Endodermal cell (in vitro differentiated cells): ENCODE results near the gene MLN. TPM values are rescaled to one million over a fixed set of nuclear protein-coding genes. Genes with fewer than 3 reads are reported as not detected.

Source experiments
- DNase-seq: peaks from one replicate; pipeline ENCODE4 v3.0.0-alpha.2; 2017
- H3K27ac ChIP-seq: 2 replicates; pipeline ENCODE4 v1.5.1; 2013; ENCODE audit warnings: mild to moderate bottlenecking, low read depth, low read length, moderate library complexity
- H3K27me3 ChIP-seq: 2 replicates; pipeline ENCODE4 v1.6.1; 2013; ENCODE audit warnings: mild to moderate bottlenecking, low read length, moderate library complexity; ENCODE audit not compliant: insufficient read depth, control insufficient read depth, poor library complexity, severe bottlenecking
- H3K36me3 ChIP-seq: 2 replicates; pipeline ENCODE4 v1.7.0; 2013; ENCODE audit warnings: mild to moderate bottlenecking, low read length, moderate library complexity; ENCODE audit not compliant: control insufficient read depth, insufficient read depth
- H3K4me1 ChIP-seq: one replicate; pipeline ENCODE4 v1.7.0; 2013; ENCODE audit warnings: low read length; ENCODE audit not compliant: control insufficient read depth, insufficient read depth
- H3K4me3 ChIP-seq: 2 replicates; pipeline ENCODE4 v1.5.1; 2013; ENCODE audit warnings: mild to moderate bottlenecking, low read length, moderate library complexity
- H3K9ac ChIP-seq: 2 replicates; pipeline ENCODE4 v1.6.1; 2013; ENCODE audit warnings: mild to moderate bottlenecking, low read length, moderate library complexity; ENCODE audit not compliant: poor library complexity, severe bottlenecking; ENCODE audit errors: extremely low read depth
- H3K9me3 ChIP-seq: 2 replicates; pipeline ENCODE4 v1.6.1; 2013; ENCODE audit warnings: mild to moderate bottlenecking, low read length, moderate library complexity; ENCODE audit not compliant: control insufficient read depth
- H3K27ac Mint-ChIP-seq: 2 replicates; pipeline ENCODE4 v1.8.0; 2020; ENCODE audit warnings: mixed read lengths
- H3K27me3 Mint-ChIP-seq: 2 replicates; pipeline ENCODE4 v1.8.0; 2021; ENCODE audit warnings: mild to moderate bottlenecking, mixed read lengths; ENCODE audit not compliant: insufficient read depth
- H3K36me3 Mint-ChIP-seq: 2 replicates; pipeline ENCODE4 v1.8.0; 2020; ENCODE audit warnings: low read depth, mixed read lengths
- H3K4me1 Mint-ChIP-seq: 2 replicates; pipeline ENCODE4 v1.8.0; 2020; ENCODE audit warnings: mixed read lengths
- H3K4me3 Mint-ChIP-seq: 2 replicates; pipeline ENCODE4 v1.8.0; 2020; ENCODE audit warnings: mild to moderate bottlenecking, moderate library complexity, mixed read lengths
- H3K9me3 Mint-ChIP-seq: 2 replicates; pipeline ENCODE4 v1.8.0; 2020; ENCODE audit warnings: mild to moderate bottlenecking, mixed read lengths
- WGBS, 2 experiments: methylation state at CpG; one replicate each; pipeline versions ENCODE4 v1.1.5 to v1.1.7; 2013; ENCODE audit warnings: missing lambda C conversion rate in 2 of 2, mixed read lengths in 1 of 2; ENCODE audit not compliant: insufficient coverage in 1 of 2, insufficient read length in 1 of 2; 5-methylcytosine and 5-hydroxymethylcytosine counted together
- total RNA-seq, 2 donors: library from RNA; stranded (reverse); fragmentation: NEBNext Ultra II Directional in 1 of 2; extraction: Animal tissue kit (Norgen Biotek cat#: 25700) in 1 of 2; gene quantifications; 2 replicates in 1 of 2; 3 replicates in 1 of 2; pipeline ENCODE4 v1.2.1, GENCODE V29; 2021
- TF ChIP-seq, protein P1 (sequence below): fragments of 200-600 bp; sonication (generic); conservative IDR thresholded peaks from 2 replicates; pipeline ENCODE4 v1.5.0; 2021; ENCODE audit warnings: antibody characterized with exemption, mild to moderate bottlenecking

The MLN gene
- total RNA-seq, 2 donors from 2014 or later: not detected

DNA sequence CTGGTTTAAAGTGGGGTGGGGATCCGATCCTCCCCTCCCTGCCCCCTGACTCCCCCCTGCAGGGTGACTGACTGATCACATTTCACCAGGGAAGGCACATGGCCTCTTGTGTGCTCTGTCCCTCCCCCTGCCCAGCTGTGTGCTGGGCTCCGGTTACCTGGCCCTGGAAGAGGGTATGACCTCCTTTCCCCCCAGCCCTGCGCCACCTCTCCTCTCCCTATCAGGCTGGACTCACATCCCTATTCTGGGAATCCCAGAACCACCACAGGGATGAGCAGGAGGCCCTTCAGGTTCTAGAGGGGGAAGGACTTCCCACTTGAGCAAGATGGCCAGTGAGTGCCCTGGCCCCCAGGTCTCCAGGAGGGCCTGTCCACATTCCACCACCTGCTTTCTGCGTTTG lies 55.0 kb downstream of the MLN start:
- Histone ChIP-seq H3K27me3 (no peaks in the 10 kb centered on the region), H3K9me3 (no peaks in the 10 kb centered on the region), H3K4me3 (no peak overlapping the region), H3K27ac (no peak overlapping the region), H3K36me3 (no peaks in the 10 kb centered on the region), H3K4me1 (peaks cover 26% of the 10 kb centered on the region), H3K9ac (no peak overlapping the region)
- Mint-ChIP-seq H3K36me3 (no peaks in the 10 kb centered on the region), H3K27ac (no peak overlapping the region), H3K4me1 (peaks cover 46% of the 10 kb centered on the region), H3K27me3 (peaks cover 8% of the 10 kb centered on the region), H3K9me3 (no peaks in the 10 kb centered on the region), H3K4me3 (no peak overlapping the region)
- DNase-seq: no peak
- TF ChIP-seq, protein P1, sequence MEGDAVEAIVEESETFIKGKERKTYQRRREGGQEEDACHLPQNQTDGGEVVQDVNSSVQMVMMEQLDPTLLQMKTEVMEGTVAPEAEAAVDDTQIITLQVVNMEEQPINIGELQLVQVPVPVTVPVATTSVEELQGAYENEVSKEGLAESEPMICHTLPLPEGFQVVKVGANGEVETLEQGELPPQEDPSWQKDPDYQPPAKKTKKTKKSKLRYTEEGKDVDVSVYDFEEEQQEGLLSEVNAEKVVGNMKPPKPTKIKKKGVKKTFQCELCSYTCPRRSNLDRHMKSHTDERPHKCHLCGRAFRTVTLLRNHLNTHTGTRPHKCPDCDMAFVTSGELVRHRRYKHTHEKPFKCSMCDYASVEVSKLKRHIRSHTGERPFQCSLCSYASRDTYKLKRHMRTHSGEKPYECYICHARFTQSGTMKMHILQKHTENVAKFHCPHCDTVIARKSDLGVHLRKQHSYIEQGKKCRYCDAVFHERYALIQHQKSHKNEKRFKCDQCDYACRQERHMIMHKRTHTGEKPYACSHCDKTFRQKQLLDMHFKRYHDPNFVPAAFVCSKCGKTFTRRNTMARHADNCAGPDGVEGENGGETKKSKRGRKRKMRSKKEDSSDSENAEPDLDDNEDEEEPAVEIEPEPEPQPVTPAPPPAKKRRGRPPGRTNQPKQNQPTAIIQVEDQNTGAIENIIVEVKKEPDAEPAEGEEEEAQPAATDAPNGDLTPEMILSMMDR: no peak
- 60 to 89% methylated on average over 1 to 4 of the region's 4 CpGs for WGBS, 2 experiments

DNA sequence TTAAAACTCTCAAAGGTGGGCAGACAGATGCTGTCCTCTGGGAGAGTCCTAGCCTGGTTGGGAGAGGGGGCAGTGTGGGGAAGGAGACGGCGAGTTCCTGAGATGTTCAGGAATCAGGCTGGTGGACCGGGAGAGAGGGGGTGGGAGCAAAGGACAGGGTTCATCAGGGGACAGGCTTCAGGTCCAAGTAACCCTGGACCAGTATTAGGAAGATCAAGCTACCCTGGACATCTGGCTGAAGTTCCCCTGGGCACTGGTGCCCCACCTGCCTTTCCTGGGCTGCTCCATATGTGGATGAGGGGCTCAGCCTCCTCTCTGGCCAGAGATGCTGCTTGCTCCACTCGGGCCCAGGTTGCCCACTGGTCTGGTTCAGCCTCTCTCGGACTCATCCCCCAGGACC lies 56.0 kb downstream of the MLN start:
- Histone ChIP-seq H3K27me3 (no peaks in the 10 kb centered on the region), H3K27ac (no peak overlapping the region), H3K36me3 (no peaks in the 10 kb centered on the region), H3K4me3 (no peak overlapping the region), H3K9me3 (no peaks in the 10 kb centered on the region), H3K9ac (no peak overlapping the region), H3K4me1 (peaks cover 26% of the 10 kb centered on the region)
- no peak for DNase-seq
- TF ChIP-seq, protein P1: no peak
- 83 to 94% methylated on average over 2 to 5 of the region's 5 CpGs for WGBS, 2 experiments
- no peaks in the 10 kb centered on the region for H3K9me3 Mint-ChIP-seq
- peaks cover 46% of the 10 kb centered on the region for H3K4me1 Mint-ChIP-seq
- no peak overlapping the region for H3K4me3 Mint-ChIP-seq
- no peaks in the 10 kb centered on the region for H3K36me3 Mint-ChIP-seq
- H3K27me3 Mint-ChIP-seq: peaks cover 8% of the 10 kb centered on the region
- no peak overlapping the region for H3K27ac Mint-ChIP-seq

DNA sequence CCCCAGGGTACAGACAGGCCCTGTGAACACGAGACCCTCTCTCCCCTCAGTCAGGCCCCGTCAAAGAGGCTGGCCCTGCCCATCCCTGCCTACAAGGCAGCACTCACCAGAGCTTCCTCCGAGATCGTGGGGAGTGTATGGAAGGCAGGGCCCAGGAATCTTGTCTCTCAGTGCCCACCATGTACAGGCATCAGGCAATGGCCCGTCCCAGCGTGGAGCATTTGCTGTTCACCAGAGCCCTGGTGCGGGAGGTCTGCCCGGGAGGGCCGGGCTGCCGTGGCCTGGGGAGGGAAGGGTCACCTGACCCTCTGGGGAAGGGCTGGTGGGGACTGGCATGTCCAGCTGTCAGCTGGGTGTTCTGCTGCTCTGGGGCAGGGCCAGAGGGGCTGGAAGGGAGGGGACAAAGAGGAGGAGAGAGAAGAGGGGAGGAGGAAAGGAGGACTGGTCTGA lies 57.1 kb downstream of the MLN start, which contains the start of gene IP6K3:
IP6K3 (minus strand) TSS at position 255 of the 450 bp plus-strand sequence. CDS start 11,429 bp downstream, outside the sequence.
- DNase-seq: no peak
- Histone ChIP-seq H3K9me3 (no peaks in the 10 kb centered on the region), H3K4me1 (peaks cover 21% of the 10 kb centered on the region)

More for the DNA sequence above, 57.1 kb downstream of the MLN start, which contains the start of gene IP6K3:
- H3K27ac ChIP-seq: peak within 1 kb of the TSS; percentile 71
- no peaks in the 10 kb centered on the region for H3K27me3 ChIP-seq
- Mint-ChIP-seq H3K4me1 (peaks cover 45% of the 10 kb centered on the region), H3K27ac (no peak within 1 kb of the TSS), H3K36me3 (no peaks in the 10 kb centered on the region), H3K27me3 (peaks cover 8% of the 10 kb centered on the region), H3K9me3 (no peaks in the 10 kb centered on the region), H3K4me3 (no peak within 1 kb of the TSS)
- TF ChIP-seq, protein P1: no peak
- 61 to 71% methylated on average over 2 to 10 of the region's 10 CpGs for WGBS, 2 experiments
- no peak within 1 kb of the TSS for H3K9ac ChIP-seq
- no peak within 1 kb of the TSS for H3K4me3 ChIP-seq
- no peaks in the 10 kb centered on the region for H3K36me3 ChIP-seq
